Activated B cell treated with CpG ODN at 0.5 μM for 24 hours (primary cell): ENCODE data around the gene MYO1E. TPM values are rescaled to one million over a fixed set of nuclear protein-coding genes. Genes with fewer than 3 reads are reported as not detected.

Source experiments
- ATAC-seq: fragments of 200-7000 bp; cut with Tn5 transposase; one replicate; pipeline ENCODE4 v1.10.0; 2021; ENCODE audit warnings: low read depth, mild to moderate bottlenecking, moderate library complexity
- CTCF ChIA-PET: fragments of 350-600 bp; sonication (Branson Sonifier 250); formaldehyde crosslinking; loops from one replicate; lab custom pipeline; 2021; ENCODE audit warnings: antibody characterized with exemption; lab: Charles Lee
- POLR2A ChIA-PET: fragments of 350-600 bp; sonication (Branson Sonifier 250); formaldehyde crosslinking; loops from one replicate; lab custom pipeline; 2021; ENCODE audit warnings: antibody characterized with exemption; lab: Charles Lee
- DNase-seq: peaks from one replicate; pipeline ENCODE4 v3.0.0; 2022
- H3K27ac Mint-ChIP-seq: one replicate; pipeline ENCODE4 v1.8.0; 2020; ENCODE audit warnings: mixed read lengths
- H3K27me3 Mint-ChIP-seq: one replicate; pipeline ENCODE4 v1.8.0; 2021; ENCODE audit warnings: mixed read lengths
- H3K36me3 Mint-ChIP-seq: one replicate; pipeline ENCODE4 v1.8.0; 2021; ENCODE audit warnings: low read depth, mixed read lengths
- H3K4me1 Mint-ChIP-seq: one replicate; pipeline ENCODE4 v1.8.0; 2021; ENCODE audit warnings: mixed read lengths
- H3K4me3 Mint-ChIP-seq: one replicate; pipeline ENCODE4 v1.8.0; 2020; ENCODE audit warnings: mild to moderate bottlenecking, mixed read lengths
- H3K9me3 Mint-ChIP-seq: one replicate; pipeline ENCODE4 v1.8.0; 2020; ENCODE audit warnings: mixed read lengths
- CTCF ChIP-seq: fragments of 200-600 bp; IDR thresholded peaks from one replicate; pipeline ENCODE4 v1.8.0; 2022; ENCODE audit warnings: antibody characterized with exemption, mild to moderate bottlenecking
- intact Hi-C: fragments of 100-400 bp; cut with micrococcal nuclease; formaldehyde crosslinking; loops from one replicate; pipeline ENCODE4 v1.15.1; 2024
- total RNA-seq: library from RNA; stranded (reverse); gene quantifications from 2 replicates; pipeline ENCODE4 v1.2.3, GENCODE V29; 2022

MYO1E gene
- total RNA-seq, 1 donor from 2014 or later: 186 TPM

GRCh38 chr15:59190291-59190690 is 182.4 kb downstream of the MYO1E start:
- DNase-seq: no peak
- Mint-ChIP-seq H3K27me3 (no peaks in the 10 kb centered on the region), H3K4me3 (no peak overlapping the region), H3K9me3 (peaks cover 3% of the 10 kb centered on the region), H3K4me1 (no peaks in the 10 kb centered on the region), H3K36me3 (peaks cover 88% of the 10 kb centered on the region), H3K27ac (no peak overlapping the region)
- CTCF ChIA-PET: no interaction called here
- intact Hi-C loops: no loop called here
- POLR2A ChIA-PET: no interaction called here
- no peak for TF ChIP-seq CTCF
- ATAC-seq: no peak

GRCh38 chr15:59189241-59189640 is 183.4 kb downstream of the MYO1E start:
- Mint-ChIP-seq H3K4me1 (no peaks in the 10 kb centered on the region), H3K36me3 (peaks cover 87% of the 10 kb centered on the region), H3K27me3 (no peaks in the 10 kb centered on the region), H3K27ac (no peak overlapping the region), H3K4me3 (no peak overlapping the region), H3K9me3 (peaks cover 9% of the 10 kb centered on the region)
- ChIA-PET POLR2A (no interaction called here), CTCF (no interaction called here)
- intact Hi-C loops: no loop called here
- DNase-seq (no peak), ATAC-seq (no peak)
- TF ChIP-seq CTCF: no peak

- ChIA-PET CTCF (interaction anchor here (0.6 kb wide), 1 partner anchor 143 kb away, joined by 3 read pairs; no protein-coding TSS in a partner anchor), POLR2A (interaction anchor here (0.7 kb wide), 1 partner anchor 14 kb away, joined by 3 read pairs; no protein-coding TSS in a partner anchor)
- intact Hi-C loops: no loop called here
- DNase-seq: no peak
- H3K27me3 Mint-ChIP-seq: no peaks in the 10 kb centered on the region
- no peak for ATAC-seq
- H3K4me1 Mint-ChIP-seq: no peaks in the 10 kb centered on the region
- peaks cover 84% of the 10 kb centered on the region for H3K36me3 Mint-ChIP-seq
- peaks cover 11% of the 10 kb centered on the region for H3K9me3 Mint-ChIP-seq
- H3K4me3 Mint-ChIP-seq: no peak overlapping the region
- no peak for TF ChIP-seq CTCF
- H3K27ac Mint-ChIP-seq: no peak overlapping the region
Measured at GRCh38 chr15:59186501-59186900, 186.2 kb downstream of the MYO1E start.

GRCh38 chr15:59185725-59186124 is 186.9 kb downstream of the MYO1E start:
- ChIA-PET CTCF (interaction anchor here (0.6 kb wide), 1 partner anchor 143 kb away, joined by 3 read pairs; no protein-coding TSS in a partner anchor), POLR2A (no interaction called here)
- Mint-ChIP-seq H3K4me3 (no peak overlapping the region), H3K27ac (no peak overlapping the region), H3K27me3 (no peaks in the 10 kb centered on the region), H3K9me3 (peaks cover 14% of the 10 kb centered on the region), H3K36me3 (peaks cover 85% of the 10 kb centered on the region), H3K4me1 (no peaks in the 10 kb centered on the region)
- no peak for TF ChIP-seq CTCF
- intact Hi-C loops: no loop called here
- no peak for DNase-seq
- no peak for ATAC-seq

- Mint-ChIP-seq H3K4me1 (peaks cover 9% of the 10 kb centered on the region), H3K9me3 (peaks cover 12% of the 10 kb centered on the region), H3K4me3 (no peak overlapping the region), H3K27ac (no peak overlapping the region), H3K27me3 (no peaks in the 10 kb centered on the region), H3K36me3 (peaks cover 86% of the 10 kb centered on the region)
- no peak for TF ChIP-seq CTCF
- no peak for DNase-seq
- CTCF ChIA-PET: no interaction called here
- intact Hi-C loops: no loop called here
- POLR2A ChIA-PET: no interaction called here
- ATAC-seq: no peak
Measured at GRCh38 chr15:59180945-59181600, 191.6 kb downstream of the MYO1E start.
